ENCODE data around the gene CA11. TPM values are rescaled to one million over a fixed set of nuclear protein-coding genes. Genes with fewer than 3 reads are reported as not detected.
A peak's percentile ranks its signal among the peaks of the same experiment; 100 is the strongest.
"Not testable (repeated sequence)": the region's sequence is repeated elsewhere in the genome, so short reads cannot be mapped to it uniquely, and the experiment has no call there.

The CA11 gene
- total RNA-seq, 2 experiments from 2014 or later, result 9.7 to 10.4 TPM

- DNase-seq (no peak), ATAC-seq (ENCODE audit: low read depth) (no peak)
- POLR2A ChIA-PET, result interaction anchor here (0.5 kb wide), 1 partner anchor 43 kb away, joined by 3 read pairs; no protein-coding TSS in a partner anchor
- peaks cover 5% of the 10 kb centered on the region for H3K27me3 Mint-ChIP-seq
- peaks cover 6% of the 10 kb centered on the region for H3K4me1 Mint-ChIP-seq
- H3K27ac Mint-ChIP-seq, result no peak overlapping the region
- no peaks in the 10 kb centered on the region for H3K9me3 Mint-ChIP-seq
- H3K36me3 Mint-ChIP-seq, result no peaks in the 10 kb centered on the region
- no peak overlapping the region for H3K4me3 Mint-ChIP-seq
These were observed 15.7 kb upstream of the CA11 start for GRCh38 chr19:48661711-48662090.

GRCh38 chr19:48660852-48661710 lies 15.1 kb upstream of the CA11 start:
- Mint-ChIP-seq H3K36me3 (no peaks in the 10 kb centered on the region), H3K27me3 (peaks cover 5% of the 10 kb centered on the region), H3K4me1 (peaks cover 6% of the 10 kb centered on the region), H3K27ac (peak overlapping the region; percentile 92), H3K4me3 (peak overlapping the region; percentile 65), H3K9me3 (no peaks in the 10 kb centered on the region)
- DNase-seq, result peak; percentile 78
- POLR2A ChIA-PET, result interaction anchor here (0.5 kb wide), 1 partner anchor 1206 kb away, joined by 3 read pairs; the partner anchor contains the start of gene PNKP
- peak; percentile 93 for ATAC-seq (ENCODE audit: low read depth)

GRCh38 chr19:48659768-48660167 lies 13.8 kb upstream of the CA11 start:
- peak overlapping the region; percentile 30 for H3K27ac Mint-ChIP-seq
- POLR2A ChIA-PET, result no interaction called here
- H3K9me3 Mint-ChIP-seq, result no peaks in the 10 kb centered on the region
- peaks cover 6% of the 10 kb centered on the region for H3K4me1 Mint-ChIP-seq
- H3K27me3 Mint-ChIP-seq, result peaks cover 5% of the 10 kb centered on the region
- no peaks in the 10 kb centered on the region for H3K36me3 Mint-ChIP-seq
- DNase-seq (no peak), ATAC-seq (ENCODE audit: low read depth) (no peak)
- H3K4me3 Mint-ChIP-seq, result no peak overlapping the region

GRCh38 chr19:48658483-48658882 lies 12.5 kb upstream of the CA11 start:
- ATAC-seq (ENCODE audit: low read depth) (no peak), DNase-seq (no peak)
- H3K4me1 Mint-ChIP-seq, result peaks cover 6% of the 10 kb centered on the region
- no peak overlapping the region for H3K4me3 Mint-ChIP-seq
- no peaks in the 10 kb centered on the region for H3K36me3 Mint-ChIP-seq
- no peaks in the 10 kb centered on the region for H3K9me3 Mint-ChIP-seq
- POLR2A ChIA-PET, result no interaction called here
- H3K27ac Mint-ChIP-seq, result no peak overlapping the region
- peaks cover 5% of the 10 kb centered on the region for H3K27me3 Mint-ChIP-seq

- H3K27me3 Mint-ChIP-seq; H3K27ac Mint-ChIP-seq; DNase-seq; H3K36me3 Mint-ChIP-seq; POLR2A ChIA-PET; H3K9me3 Mint-ChIP-seq; H3K4me3 Mint-ChIP-seq; ATAC-seq (ENCODE audit: low read depth); H3K4me1 Mint-ChIP-seq: not testable (repeated sequence)
These were observed 11.8 kb upstream of the CA11 start for GRCh38 chr19:48657828-48658227.

- Mint-ChIP-seq H3K4me3 (no peak overlapping the region), H3K27me3 (peaks cover 5% of the 10 kb centered on the region), H3K27ac (no peak overlapping the region), H3K9me3 (no peaks in the 10 kb centered on the region), H3K36me3 (no peaks in the 10 kb centered on the region), H3K4me1 (peaks cover 8% of the 10 kb centered on the region)
- ATAC-seq (ENCODE audit: low read depth) (no peak), DNase-seq (no peak)
- POLR2A ChIA-PET, result no interaction called here
These were observed 11.0 kb upstream of the CA11 start for GRCh38 chr19:48656840-48657474.

GRCh38 chr19:48654299-48655059 lies 8.5 kb upstream of the CA11 start:
- no peak overlapping the region for H3K4me3 Mint-ChIP-seq
- no peak for DNase-seq
- no peaks in the 10 kb centered on the region for H3K9me3 Mint-ChIP-seq
- H3K27me3 Mint-ChIP-seq, result peaks cover 5% of the 10 kb centered on the region
- no peak overlapping the region for H3K27ac Mint-ChIP-seq
- peaks cover 4% of the 10 kb centered on the region for H3K4me1 Mint-ChIP-seq
- ATAC-seq (ENCODE audit: low read depth), result no peak
- POLR2A ChIA-PET, result interaction anchor here (0.6 to 1.1 kb wide), 2 partner anchors 146 to 188 kb away, joined by 3 to 4 read pairs; no protein-coding TSS in a partner anchor
- no peaks in the 10 kb centered on the region for H3K36me3 Mint-ChIP-seq

GRCh38 chr19:48651683-48652048 lies 5.7 kb upstream of the CA11 start:
- ATAC-seq (ENCODE audit: low read depth) (no peak), DNase-seq (no peak)
- no peak overlapping the region for H3K4me3 Mint-ChIP-seq
- peaks cover 16% of the 10 kb centered on the region for H3K4me1 Mint-ChIP-seq
- no peak overlapping the region for H3K27ac Mint-ChIP-seq
- POLR2A ChIA-PET, result no interaction called here
- H3K27me3 Mint-ChIP-seq, result no peaks in the 10 kb centered on the region
- no peaks in the 10 kb centered on the region for H3K36me3 Mint-ChIP-seq
- no peaks in the 10 kb centered on the region for H3K9me3 Mint-ChIP-seq

- POLR2A ChIA-PET, result no interaction called here
- no peaks in the 10 kb centered on the region for H3K27me3 Mint-ChIP-seq
- no peaks in the 10 kb centered on the region for H3K9me3 Mint-ChIP-seq
- ATAC-seq (ENCODE audit: low read depth) (no peak), DNase-seq (no peak)
- no peaks in the 10 kb centered on the region for H3K36me3 Mint-ChIP-seq
- H3K27ac Mint-ChIP-seq, result peak overlapping the region; percentile 19
- H3K4me1 Mint-ChIP-seq, result peaks cover 19% of the 10 kb centered on the region
- H3K4me3 Mint-ChIP-seq, result no peak overlapping the region
These were observed 5.1 kb upstream of the CA11 start for GRCh38 chr19:48650974-48651682.

- POLR2A ChIA-PET, result interaction anchor here (1.8 kb wide), 1 partner anchor 29 kb away, joined by 7 read pairs; the partner anchor contains the start of genes RPL18 and SPHK2
- Mint-ChIP-seq H3K27me3 (no peaks in the 10 kb centered on the region), H3K9me3 (no peaks in the 10 kb centered on the region), H3K36me3 (no peaks in the 10 kb centered on the region), H3K27ac (peak overlapping the region; percentile 68), H3K4me3 (peak overlapping the region; percentile 44), H3K4me1 (peaks cover 34% of the 10 kb centered on the region)
- DNase-seq, result no peak
- no peak for ATAC-seq (ENCODE audit: low read depth)
These were observed 2.1 kb upstream of the CA11 start for GRCh38 chr19:48648134-48648533.

- peak overlapping the region; percentile 93 for H3K4me3 Mint-ChIP-seq
- no peak for ATAC-seq (ENCODE audit: low read depth)
- H3K36me3 Mint-ChIP-seq, result no peaks in the 10 kb centered on the region
- H3K4me1 Mint-ChIP-seq, result peaks cover 37% of the 10 kb centered on the region
- DNase-seq, result no peak
- H3K27me3 Mint-ChIP-seq, result no peaks in the 10 kb centered on the region
- peak overlapping the region; percentile 17 for H3K27ac Mint-ChIP-seq
- POLR2A ChIA-PET, result interaction anchor here (0.6 to 2.2 kb wide), 8 partner anchors 10 to 196 kb away, joined by 3 to 16 read pairs (median 10); partner anchors contain the start of genes DBP, RPL18 and SPHK2
- H3K9me3 Mint-ChIP-seq, result no peaks in the 10 kb centered on the region
These were observed 782 bp upstream of the CA11 start for GRCh38 chr19:48646722-48647216.

- POLR2A ChIA-PET, result interaction anchor here (0.6 to 2.2 kb wide), 13 partner anchors 9 to 348 kb away, joined by 3 to 16 read pairs (median 4); partner anchors contain the start of genes DBP, GYS1, RPL18 and RUVBL2
- ATAC-seq (ENCODE audit: low read depth), result no peak
- no peaks in the 10 kb centered on the region for H3K27me3 Mint-ChIP-seq
These were observed 377 bp downstream of the CA11 start for GRCh38 chr19:48645620-48646000.

More at GRCh38 chr19:48645620-48646000, 377 bp downstream of the CA11 start:
- peak overlapping the region; percentile 93 for H3K4me3 Mint-ChIP-seq
- H3K9me3 Mint-ChIP-seq, result no peaks in the 10 kb centered on the region
- H3K36me3 Mint-ChIP-seq, result no peaks in the 10 kb centered on the region
- H3K27ac Mint-ChIP-seq, result peak overlapping the region; percentile 84
- no peak for DNase-seq
- H3K4me1 Mint-ChIP-seq, result peaks cover 37% of the 10 kb centered on the region
